GM21423 (cell line): ENCODE results near the gene HEATR5B.
"Not testable (repeated sequence)": the region's sequence is repeated elsewhere in the genome, so short reads cannot be mapped to it uniquely, and the experiment has no call there.

Experiments
- ATAC-seq: cut with Tn5 transposase; IDR thresholded peaks from one replicate; pipeline ENCODE4 v1.9.1; 2021; ENCODE audit warnings: mild to moderate bottlenecking, moderate library complexity; ENCODE audit not compliant: unreplicated experiment

Gene HEATR5B

DNA sequence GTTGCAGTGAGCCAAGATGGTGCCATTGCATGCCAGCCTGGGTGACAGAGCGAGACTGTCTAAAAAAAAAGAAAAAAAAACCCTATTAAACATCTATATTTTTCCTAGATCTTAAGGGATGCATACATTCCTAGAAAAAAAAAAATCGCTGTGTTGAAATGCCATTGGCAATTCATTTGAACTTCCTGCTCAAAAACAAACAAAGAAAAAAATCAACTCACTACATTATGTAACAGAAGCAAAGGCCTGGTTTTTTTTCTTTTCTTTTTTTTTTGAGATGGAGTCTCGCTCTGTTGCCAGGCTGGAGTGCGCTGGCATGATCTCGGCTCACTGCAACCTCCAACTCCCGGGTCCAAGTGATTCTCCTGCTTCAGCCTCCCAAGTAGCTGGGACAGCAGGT is 96.2 kb downstream of the HEATR5B start:
- no peak for ATAC-seq

DNA sequence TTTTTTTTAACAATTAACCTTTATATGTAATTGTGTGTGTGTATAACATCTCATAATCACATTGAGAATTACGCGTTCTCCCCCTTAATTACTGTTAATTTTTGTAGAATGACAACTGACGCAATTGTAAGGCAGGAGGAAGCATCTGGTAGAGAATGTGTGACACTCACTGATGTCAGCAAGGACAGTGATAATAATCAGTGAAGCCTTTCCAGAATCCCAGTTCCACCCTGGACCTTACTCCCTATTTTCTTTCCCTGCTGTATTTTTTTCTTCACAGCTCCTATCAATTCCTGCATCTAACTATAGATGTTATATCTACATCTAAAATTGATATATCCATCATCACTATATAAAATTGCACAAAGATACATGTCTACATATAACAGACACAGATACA is 101.7 kb downstream of the HEATR5B start:
- no peak for ATAC-seq

- ATAC-seq: no peak
Observed at GRCh38 chr2:36981911-36982310, 102.3 kb downstream of the HEATR5B start.

- not testable (repeated sequence) for ATAC-seq
Observed at GRCh38 chr2:36979007-36979406, 105.2 kb downstream of the HEATR5B start.

- no peak for ATAC-seq
Observed at GRCh38 chr2:36976065-36976464, 108.1 kb downstream of the HEATR5B start.

GRCh38 chr2:36975306-36975705 is 108.9 kb downstream of the HEATR5B start:
- no peak for ATAC-seq

DNA sequence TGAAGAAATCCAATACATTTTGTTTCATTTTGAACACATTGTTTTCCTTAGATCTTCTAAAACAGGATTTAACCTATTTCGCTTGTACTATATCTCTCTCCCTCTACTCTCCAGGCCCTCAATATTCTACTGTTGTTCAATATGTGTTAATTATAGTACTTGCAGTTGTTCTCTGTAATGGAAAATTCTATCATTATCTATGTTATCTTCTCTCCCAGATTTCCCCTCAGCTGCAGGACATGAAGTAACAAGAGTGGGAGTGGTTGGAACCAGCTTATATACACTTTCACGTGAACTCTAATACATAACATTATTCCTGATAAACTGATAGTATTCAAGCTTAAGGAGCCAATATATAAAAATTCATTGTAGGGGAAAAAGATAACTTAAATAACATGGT is 110.9 kb downstream of the HEATR5B start:
- no peak for ATAC-seq

- ATAC-seq: no peak
Observed at GRCh38 chr2:36971990-36972389, 112.2 kb downstream of the HEATR5B start.

DNA sequence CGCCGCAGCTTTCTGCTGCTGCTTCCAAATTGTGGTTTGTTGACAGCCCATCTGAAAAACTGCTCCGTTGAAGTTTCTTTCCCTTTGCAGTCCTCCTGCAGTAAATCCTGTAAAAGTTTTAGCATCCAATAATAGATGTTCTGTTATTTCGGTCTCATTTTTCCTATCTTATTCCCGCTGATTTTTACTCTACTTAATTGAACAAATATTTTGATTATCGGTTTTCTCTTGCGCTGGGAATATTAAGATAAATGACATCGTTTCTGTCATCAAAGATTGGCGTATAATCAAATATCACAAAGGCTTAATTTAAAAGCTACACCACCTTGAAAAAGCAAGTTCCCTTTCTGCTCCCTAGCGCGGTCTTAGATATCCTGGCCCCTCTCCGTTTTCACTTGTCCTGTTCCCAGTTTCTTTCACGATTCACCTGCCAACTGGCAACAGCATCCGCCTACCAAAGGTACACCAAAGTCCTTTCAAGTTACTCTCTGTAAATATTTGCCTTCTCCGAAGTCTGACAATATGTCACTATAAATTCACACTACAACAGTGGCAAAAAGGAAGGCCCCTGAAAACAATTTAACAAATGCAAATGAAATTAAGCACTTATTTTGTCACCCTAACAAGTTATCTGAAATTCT is 116.8 kb downstream of the HEATR5B start:
- ATAC-seq: no peak

DNA sequence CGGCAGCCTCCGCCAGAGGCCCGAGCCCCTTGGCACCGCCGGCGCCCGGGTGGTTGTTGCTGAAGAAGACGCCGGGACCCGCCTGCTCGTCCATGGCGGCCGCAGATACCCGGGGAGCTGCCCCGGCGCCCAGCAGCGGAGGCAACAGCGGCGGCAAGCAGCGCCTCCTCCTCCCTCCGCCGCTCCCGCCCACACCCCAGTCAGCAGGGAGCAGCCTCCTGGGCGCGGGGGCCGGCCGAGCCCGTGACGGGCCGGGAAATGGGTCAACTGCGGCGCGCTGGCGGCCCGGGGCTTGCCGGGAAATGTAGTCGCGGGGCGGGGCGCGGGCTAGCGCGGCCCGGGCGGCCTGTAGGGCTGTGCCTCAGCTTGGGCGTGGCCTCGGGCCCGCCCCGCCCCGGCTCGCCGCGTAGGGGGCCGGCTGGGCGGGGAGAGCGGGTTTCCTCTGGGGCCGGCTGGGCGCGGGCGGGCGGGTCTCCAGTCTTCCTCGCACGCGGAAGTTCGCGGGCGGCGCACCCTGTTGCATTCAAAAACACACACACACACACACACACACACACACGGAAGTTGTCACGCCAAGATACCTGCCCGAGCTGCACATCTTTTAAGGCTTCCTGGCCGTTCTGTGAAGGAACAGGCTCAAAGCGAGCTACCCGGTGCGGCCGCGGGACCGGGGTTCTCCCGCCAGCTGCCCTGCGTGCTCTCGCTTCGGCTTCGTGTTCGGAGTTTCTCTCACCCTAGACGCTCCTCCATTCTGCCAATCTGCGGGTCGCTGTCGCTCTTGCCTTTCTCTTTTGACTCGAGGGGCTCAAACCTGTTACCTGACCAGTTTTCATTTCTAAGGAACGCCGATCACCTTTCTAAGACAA is 117.6 kb downstream of the HEATR5B start, which contains the start of gene STRN:
Gene STRN, minus strand, starts transcription at position 167 of the 866 bp plus-strand sequence. Its CDS starts 73 bp downstream, at position 94.
- peak; percentile 97 for ATAC-seq

GRCh38 chr2:36965751-36966369 is 118.3 kb downstream of the HEATR5B start:
- peak; percentile 23 for ATAC-seq

DNA sequence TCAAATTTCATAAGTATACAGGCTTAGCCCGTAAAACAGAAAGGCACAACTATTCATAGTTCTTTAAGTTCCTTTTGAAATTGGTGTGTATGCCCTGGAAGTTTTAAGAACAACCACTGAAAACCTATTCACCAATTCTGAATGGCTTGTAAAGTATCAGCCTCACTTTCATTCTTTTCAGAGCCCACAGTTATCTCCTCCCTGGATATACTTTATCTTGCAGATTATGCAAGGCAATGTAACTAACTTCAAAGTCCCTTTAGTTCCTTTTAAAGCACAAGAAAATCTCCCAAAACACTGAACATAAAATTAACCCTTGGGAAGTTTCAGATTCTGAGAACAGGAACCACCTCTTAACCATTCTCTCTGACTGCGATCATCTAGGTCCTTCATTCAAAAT is 119.0 kb downstream of the HEATR5B start:
- ATAC-seq: no peak

DNA sequence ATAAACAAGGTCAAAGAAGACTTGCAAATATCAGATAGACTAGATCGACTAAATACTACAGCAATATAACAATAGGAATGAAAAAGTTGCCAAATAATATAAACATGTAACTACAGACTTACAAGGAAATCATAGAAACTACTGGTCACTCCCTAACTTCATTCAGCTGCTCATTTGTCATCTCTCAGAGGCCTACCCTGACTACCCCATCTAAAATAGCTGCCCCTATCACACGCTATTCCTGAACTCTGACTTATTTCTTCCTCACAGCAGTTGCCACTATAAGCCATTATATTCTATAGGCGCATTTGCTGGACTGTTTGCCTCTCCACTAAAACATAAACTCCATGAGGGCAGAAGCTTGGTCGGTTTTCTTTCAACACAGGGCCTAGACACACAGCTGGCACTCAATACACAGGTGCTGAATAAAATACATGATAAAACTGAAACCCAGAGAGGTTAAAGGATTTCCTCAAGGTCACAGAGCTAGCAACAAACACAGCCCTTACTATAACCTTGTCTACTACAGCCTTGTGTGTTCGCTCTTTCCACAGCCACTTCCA is 119.6 kb downstream of the HEATR5B start:
- no peak for ATAC-seq

- no peak for ATAC-seq
Observed at GRCh38 chr2:36963734-36964133, 120.4 kb downstream of the HEATR5B start.

DNA sequence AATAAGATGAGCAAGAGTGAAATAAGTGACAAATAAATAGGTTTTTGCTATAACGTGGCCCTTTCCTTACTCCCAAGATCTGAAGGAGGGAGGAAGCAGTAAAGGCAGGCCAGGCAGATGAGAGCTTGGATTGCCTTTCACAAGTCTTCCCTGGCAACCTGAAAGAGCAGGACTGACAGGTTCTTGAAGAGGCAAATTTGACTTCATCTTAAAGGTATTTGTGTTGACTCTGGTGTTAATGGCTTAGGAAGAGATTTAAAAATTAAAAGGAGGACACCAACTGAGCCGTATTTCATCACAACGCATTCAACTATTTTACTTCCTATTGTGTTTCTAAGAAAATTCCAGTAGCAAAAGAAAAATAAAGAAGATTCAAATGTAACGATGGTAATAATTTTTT is 121.1 kb downstream of the HEATR5B start:
- no peak for ATAC-seq

DNA sequence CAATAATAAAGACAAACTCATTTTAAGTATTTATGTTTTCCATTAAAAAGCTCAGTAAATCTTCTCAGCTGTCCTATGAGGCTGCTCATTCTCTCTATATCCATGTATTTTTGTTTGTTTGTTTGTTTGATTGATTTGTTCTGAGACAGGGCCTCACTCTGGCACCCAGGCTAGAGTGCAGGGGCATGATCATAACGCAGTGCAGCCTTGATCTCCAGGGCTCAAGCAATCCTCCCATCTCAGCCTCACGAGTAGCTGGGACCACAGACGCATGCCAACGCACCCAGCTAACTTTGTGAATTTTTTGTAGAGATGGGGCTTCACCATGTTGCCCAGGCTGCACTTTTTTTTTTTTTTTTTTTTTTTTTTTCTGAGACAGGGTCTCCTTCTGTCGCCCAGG is 123.4 kb downstream of the HEATR5B start:
- ATAC-seq: no peak

- ATAC-seq: no peak
Observed at GRCh38 chr2:36960005-36960675, 124.0 kb downstream of the HEATR5B start.

GRCh38 chr2:36954977-36955607 is 129.1 kb downstream of the HEATR5B start:
- no peak for ATAC-seq

- no peak for ATAC-seq
Observed at GRCh38 chr2:36952748-36953197, 131.4 kb downstream of the HEATR5B start.

DNA sequence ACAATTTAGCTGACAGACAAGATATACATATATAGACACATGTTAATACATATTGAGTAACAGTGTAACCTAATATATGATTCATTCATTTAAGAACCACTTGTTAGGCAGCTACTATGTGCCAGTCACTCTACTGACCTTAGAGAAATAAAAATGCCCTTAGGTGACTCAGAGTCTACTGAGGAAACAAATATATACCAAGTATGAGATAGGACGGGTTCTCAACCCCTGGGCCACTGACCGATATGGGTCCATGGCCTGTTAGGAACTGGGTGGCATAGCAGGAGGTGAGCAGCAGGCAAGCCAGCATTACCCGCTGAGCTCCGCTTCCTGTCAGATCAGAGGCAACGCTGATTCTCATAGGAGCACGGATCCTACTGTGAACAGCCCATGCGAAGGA is 132.6 kb downstream of the HEATR5B start:
- ATAC-seq: no peak
